ENCODE measurements around the gene RPA1. TPM values are rescaled to one million over a fixed set of nuclear protein-coding genes. Genes with fewer than 3 reads are reported as not detected.

RPA1 gene
- total RNA-seq, 1 experiment from 2014 or later = 201 TPM

DNA sequence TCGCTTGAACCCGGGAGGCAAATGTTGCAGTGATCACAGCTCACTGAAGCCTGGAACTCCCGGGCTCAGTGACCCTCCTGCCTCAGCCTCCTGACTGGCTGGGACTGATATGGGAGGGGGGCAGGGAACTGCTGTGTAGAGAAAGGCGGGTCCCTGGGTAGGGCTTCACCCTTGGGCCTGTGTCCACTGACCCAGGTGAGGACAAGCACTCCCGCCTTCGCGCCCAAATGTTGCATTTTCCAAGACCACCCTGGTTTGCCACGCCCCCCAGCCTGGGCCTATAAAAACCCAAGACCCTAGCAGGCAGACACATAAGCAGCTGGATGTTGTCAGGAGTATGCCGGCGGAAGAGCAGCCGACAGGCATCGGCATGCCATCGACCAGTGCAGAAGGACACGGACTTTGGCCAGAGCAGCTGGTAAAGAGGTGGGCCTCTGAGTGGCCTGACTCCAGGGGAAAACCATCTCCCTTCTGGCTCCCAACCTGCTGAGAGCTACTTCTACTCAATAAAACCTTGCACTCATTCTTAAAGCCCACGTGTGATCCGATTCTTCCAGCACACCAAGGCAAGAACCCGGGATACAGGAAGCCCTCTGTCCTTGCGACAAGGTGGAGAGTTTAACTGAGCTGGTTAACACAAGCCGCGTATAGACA, 19.2 kb upstream of the RPA1 start:
- Histone ChIP-seq H3K36me3 (ENCODE audit: low read depth) (0 out of 2 replicates have a peak, but pooled peaks cover 5% of the 10 kb centered on the region), H4K20me1 (ENCODE audit: insufficient read depth) (peaks cover 3% of the 10 kb centered on the region; the same call in 1 of the 2 replicates), H3K27me3 (ENCODE audit: insufficient read depth, low read depth) (no peaks in the 10 kb centered on the region), H2AFZ (no peak overlapping the region), H3F3A (ENCODE audit: insufficient read depth, low read depth) (peaks cover 30% of the 10 kb centered on the region; the same call in 1 of the 2 replicates), H3K4me3 (no peak overlapping the region), H3K9me2 (ENCODE audit: insufficient read depth) (no peaks in the 10 kb centered on the region), H3K4me1 (replicated peaks; ENCODE audit: insufficient read depth) (peaks cover 14% of the 10 kb centered on the region; the same call in 1 of the 2 replicates), H3K79me2 (ENCODE audit: low read depth) (no peaks in the 10 kb centered on the region), H3K27ac (no peak overlapping the region), H3K9me3 (ENCODE audit: insufficient read depth, low read depth) (no peaks in the 10 kb centered on the region), H3K4me2 (no peak overlapping the region)
- CTCF ChIA-PET = no interaction called here
- BruUV-seq (replicated peaks) = no TSS peak
- intact Hi-C loops (cut with micrococcal nuclease; ENCODE audit: unreplicated experiment) = no loop called here
- no peak for DNase-seq
- TF ChIP-seq, protein P1, sequence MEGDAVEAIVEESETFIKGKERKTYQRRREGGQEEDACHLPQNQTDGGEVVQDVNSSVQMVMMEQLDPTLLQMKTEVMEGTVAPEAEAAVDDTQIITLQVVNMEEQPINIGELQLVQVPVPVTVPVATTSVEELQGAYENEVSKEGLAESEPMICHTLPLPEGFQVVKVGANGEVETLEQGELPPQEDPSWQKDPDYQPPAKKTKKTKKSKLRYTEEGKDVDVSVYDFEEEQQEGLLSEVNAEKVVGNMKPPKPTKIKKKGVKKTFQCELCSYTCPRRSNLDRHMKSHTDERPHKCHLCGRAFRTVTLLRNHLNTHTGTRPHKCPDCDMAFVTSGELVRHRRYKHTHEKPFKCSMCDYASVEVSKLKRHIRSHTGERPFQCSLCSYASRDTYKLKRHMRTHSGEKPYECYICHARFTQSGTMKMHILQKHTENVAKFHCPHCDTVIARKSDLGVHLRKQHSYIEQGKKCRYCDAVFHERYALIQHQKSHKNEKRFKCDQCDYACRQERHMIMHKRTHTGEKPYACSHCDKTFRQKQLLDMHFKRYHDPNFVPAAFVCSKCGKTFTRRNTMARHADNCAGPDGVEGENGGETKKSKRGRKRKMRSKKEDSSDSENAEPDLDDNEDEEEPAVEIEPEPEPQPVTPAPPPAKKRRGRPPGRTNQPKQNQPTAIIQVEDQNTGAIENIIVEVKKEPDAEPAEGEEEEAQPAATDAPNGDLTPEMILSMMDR (conservative IDR thresholded peaks at IDR 0.05) = no peak
- no peak for TF ChIP-seq EZH2 (IDR thresholded peaks at IDR 0.05; ENCODE audit: low read depth)
- POLR2A ChIA-PET (ENCODE audit: unreplicated experiment) = no interaction called here

DNA sequence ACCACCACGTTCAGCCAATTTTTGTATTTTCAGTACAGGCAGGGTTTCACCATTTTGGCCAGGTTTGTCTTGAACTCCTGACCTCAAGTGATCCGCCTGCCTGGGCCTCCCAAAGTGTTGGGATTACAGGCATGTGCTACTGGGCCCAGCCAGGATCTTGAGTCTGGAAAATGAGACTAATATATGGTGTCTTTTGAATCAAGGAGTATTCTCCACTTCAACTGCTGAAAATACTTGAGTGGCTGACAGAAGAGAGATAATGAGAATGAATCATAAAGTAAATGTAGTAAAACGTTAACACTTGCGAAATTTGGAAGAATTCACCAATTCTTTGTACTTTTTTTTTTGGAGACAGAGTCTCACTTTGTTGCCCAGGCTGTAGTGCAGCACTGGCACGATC, 16.7 kb upstream of the RPA1 start:
- intact Hi-C loops (cut with micrococcal nuclease; ENCODE audit: unreplicated experiment) = no loop called here
- Histone ChIP-seq H3K4me2 (no peak overlapping the region), H3K9me3 (ENCODE audit: insufficient read depth, low read depth) (no peaks in the 10 kb centered on the region), H3F3A (ENCODE audit: insufficient read depth, low read depth) (peaks cover 48% of the 10 kb centered on the region), H3K9me2 (ENCODE audit: insufficient read depth) (no peaks in the 10 kb centered on the region), H2AFZ (no peak overlapping the region), H4K20me1 (ENCODE audit: insufficient read depth) (no peaks in the 10 kb centered on the region; the same call in 1 of the 2 replicates), H3K36me3 (ENCODE audit: low read depth) (0 out of 2 replicates have a peak, but pooled peaks cover 2% of the 10 kb centered on the region), H3K79me2 (ENCODE audit: low read depth) (no peaks in the 10 kb centered on the region), H3K27ac (no peak overlapping the region), H3K4me1 (replicated peaks; ENCODE audit: insufficient read depth) (peaks cover 14% of the 10 kb centered on the region; the same call in 1 of the 2 replicates), H3K27me3 (ENCODE audit: insufficient read depth, low read depth) (no peaks in the 10 kb centered on the region), H3K4me3 (no peak overlapping the region)
- BruUV-seq (replicated peaks) = no TSS peak
- POLR2A ChIA-PET (ENCODE audit: unreplicated experiment) = no interaction called here
- CTCF ChIA-PET = no interaction called here
- peak in 1 of 2 experiments; percentile 35 for DNase-seq
- TF ChIP-seq, protein P1 (conservative IDR thresholded peaks at IDR 0.05) = no peak
- no peak for TF ChIP-seq EZH2 (IDR thresholded peaks at IDR 0.05; ENCODE audit: low read depth)

DNA sequence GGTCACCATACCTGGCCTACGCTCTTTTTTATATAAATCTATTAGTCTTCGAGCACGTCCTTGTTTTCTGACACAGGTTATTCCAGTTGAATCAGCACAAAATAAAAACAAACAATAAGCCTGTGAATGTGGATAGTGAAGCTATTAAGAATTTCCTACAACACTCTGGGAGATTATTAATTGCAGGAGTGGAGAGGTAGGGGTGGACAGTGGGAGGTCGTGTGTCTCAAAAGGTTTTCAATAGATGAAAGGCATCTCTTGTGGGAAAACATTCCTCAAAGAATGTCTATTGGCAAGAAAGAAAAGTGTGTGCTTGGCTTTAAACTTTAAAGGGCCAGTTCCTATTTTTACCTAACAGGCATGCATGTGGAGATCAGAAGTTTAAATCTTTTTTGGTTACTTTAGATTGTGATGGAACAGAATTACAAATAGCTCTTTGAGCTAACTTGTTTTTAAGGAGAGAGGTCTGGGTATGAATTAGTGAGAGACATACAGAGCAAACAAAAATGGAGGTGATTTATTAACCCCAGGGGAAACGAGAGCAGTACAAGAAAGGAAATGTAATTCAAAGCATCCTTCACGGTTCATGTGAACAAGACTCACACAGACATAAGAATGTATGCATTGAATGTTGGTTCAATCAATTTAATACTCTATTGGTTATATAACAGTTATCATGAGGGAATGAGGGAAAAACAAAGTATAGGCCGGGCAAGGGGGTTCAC, 9.1 kb upstream of the RPA1 start:
- Histone ChIP-seq H3K79me2 (ENCODE audit: low read depth) (no peaks in the 10 kb centered on the region), H3K4me3 (no peak overlapping the region), H3K4me1 (replicated peaks; ENCODE audit: insufficient read depth) (no peaks in the 10 kb centered on the region), H3K36me3 (ENCODE audit: low read depth) (0 out of 2 replicates have a peak, but pooled peaks cover 5% of the 10 kb centered on the region), H2AFZ (no peak overlapping the region), H3F3A (ENCODE audit: insufficient read depth, low read depth) (peaks cover 24% of the 10 kb centered on the region), H3K9me2 (ENCODE audit: insufficient read depth) (no peaks in the 10 kb centered on the region), H3K4me2 (no peak overlapping the region), H4K20me1 (ENCODE audit: insufficient read depth) (no peaks in the 10 kb centered on the region; the same call in 1 of the 2 replicates), H3K9me3 (ENCODE audit: insufficient read depth, low read depth) (no peaks in the 10 kb centered on the region), H3K27me3 (ENCODE audit: insufficient read depth, low read depth) (no peaks in the 10 kb centered on the region), H3K27ac (no peak overlapping the region)
- BruUV-seq (replicated peaks) = no TSS peak
- intact Hi-C loops (cut with micrococcal nuclease; ENCODE audit: unreplicated experiment) = no loop called here
- no peak for DNase-seq
- CTCF ChIA-PET = interaction anchor here (0.5 to 0.6 kb wide), 2 partner anchors 82 to 126 kb away, joined by 4 to 8 read pairs; no protein-coding TSS in a partner anchor
- POLR2A ChIA-PET (ENCODE audit: unreplicated experiment) = interaction anchor here (0.7 kb wide), 1 partner anchor 9 kb away, joined by 7 read pairs; the partner anchor contains the start of gene SMYD4
- TF ChIP-seq EZH2 (IDR thresholded peaks at IDR 0.05; ENCODE audit: low read depth) = no peak
- TF ChIP-seq, protein P1 (conservative IDR thresholded peaks at IDR 0.05) = no peak

Data from PC-9 (cell line).